Stimulated activated CD4-positive, alpha-beta T cell treated with anti-CD3 and anti-CD28 coated beads, Interleukin-15, amount 100 ng/mL, for 1 hour (primary cell): ENCODE data around the gene SNTG2.
A peak's percentile ranks its signal among the peaks of the same experiment; 100 is the strongest.
"Not testable (repeated sequence)": the region's sequence is repeated elsewhere in the genome, so short reads cannot be mapped to it uniquely, and the experiment has no call there.

Experiments used
- DNase-seq, 2 donors: peaks; one replicate each; pipeline ENCODE4 v3.0.0-alpha.2; 2020; ENCODE audit warnings: low read depth in 1 of 2, low spot score in 1 of 2

Gene SNTG2

GRCh38 chr2:950080-950966 is at the start of gene SNTG2:
Gene SNTG2 (plus strand): TSS chr2:950849. CDS start chr2:950997, 148 bp downstream.
- peak in 1 of 2 donors; percentile 58 for DNase-seq

- no peak for DNase-seq
Observed at GRCh38 chr2:902584-902983, 48.1 kb upstream of the SNTG2 start.

- no peak for DNase-seq
Observed at GRCh38 chr2:903223-903900, 47.3 kb upstream of the SNTG2 start.

GRCh38 chr2:904246-905024 is 46.2 kb upstream of the SNTG2 start:
- DNase-seq: no peak

GRCh38 chr2:905091-905832 is 45.4 kb upstream of the SNTG2 start:
- DNase-seq: no peak

- DNase-seq: no peak
Observed at GRCh38 chr2:905833-906140, 44.9 kb upstream of the SNTG2 start.

- DNase-seq: no peak
Observed at GRCh38 chr2:907706-908105, 42.9 kb upstream of the SNTG2 start.

GRCh38 chr2:908568-908967 is 42.1 kb upstream of the SNTG2 start:
- no peak for DNase-seq

GRCh38 chr2:909764-910379 is 40.8 kb upstream of the SNTG2 start:
- DNase-seq: not testable (repeated sequence)

- no peak for DNase-seq
Observed at GRCh38 chr2:910698-911097, 40.0 kb upstream of the SNTG2 start.

GRCh38 chr2:915979-916378 is 34.7 kb upstream of the SNTG2 start:
- no peak for DNase-seq

GRCh38 chr2:916935-917334 is 33.7 kb upstream of the SNTG2 start:
- DNase-seq: no peak

- DNase-seq: no peak
Observed at GRCh38 chr2:919672-920071, 31.0 kb upstream of the SNTG2 start.

- no peak for DNase-seq
Observed at GRCh38 chr2:920573-920972, 30.1 kb upstream of the SNTG2 start.

- DNase-seq: no peak
Observed at GRCh38 chr2:920999-921398, 29.6 kb upstream of the SNTG2 start.

- no peak for DNase-seq
Observed at GRCh38 chr2:922185-922584, 28.5 kb upstream of the SNTG2 start.

GRCh38 chr2:923832-924601 is 26.6 kb upstream of the SNTG2 start:
- no peak for DNase-seq

- no peak for DNase-seq
Observed at GRCh38 chr2:924701-925100, 25.9 kb upstream of the SNTG2 start.

- DNase-seq: no peak
Observed at GRCh38 chr2:925309-925708, 25.3 kb upstream of the SNTG2 start.

- no peak for DNase-seq
Observed at GRCh38 chr2:925711-926110, 24.9 kb upstream of the SNTG2 start.
